Activated B cell treated with CpG ODN at 0.5 μM for 24 hours (primary cell): ENCODE measurements around the gene CNTNAP2. TPM values are rescaled to one million over a fixed set of nuclear protein-coding genes. Genes with fewer than 3 reads are reported as not detected.

ENCODE experiments used
- ATAC-seq: fragments of 200-7000 bp; cut with Tn5 transposase; one replicate; pipeline ENCODE4 v1.10.0; 2021; ENCODE audit warnings: low read depth, mild to moderate bottlenecking, moderate library complexity
- CTCF ChIA-PET: fragments of 350-600 bp; sonication (Branson Sonifier 250); formaldehyde crosslinking; loops from one replicate; lab custom pipeline; 2021; ENCODE audit warnings: antibody characterized with exemption; lab: Charles Lee
- POLR2A ChIA-PET: fragments of 350-600 bp; sonication (Branson Sonifier 250); formaldehyde crosslinking; loops from one replicate; lab custom pipeline; 2021; ENCODE audit warnings: antibody characterized with exemption; lab: Charles Lee
- DNase-seq: peaks from one replicate; pipeline ENCODE4 v3.0.0; 2022
- H3K27ac Mint-ChIP-seq: one replicate; pipeline ENCODE4 v1.8.0; 2020; ENCODE audit warnings: mixed read lengths
- H3K27me3 Mint-ChIP-seq: one replicate; pipeline ENCODE4 v1.8.0; 2021; ENCODE audit warnings: mixed read lengths
- H3K36me3 Mint-ChIP-seq: one replicate; pipeline ENCODE4 v1.8.0; 2021; ENCODE audit warnings: low read depth, mixed read lengths
- H3K4me1 Mint-ChIP-seq: one replicate; pipeline ENCODE4 v1.8.0; 2021; ENCODE audit warnings: mixed read lengths
- H3K4me3 Mint-ChIP-seq: one replicate; pipeline ENCODE4 v1.8.0; 2020; ENCODE audit warnings: mild to moderate bottlenecking, mixed read lengths
- H3K9me3 Mint-ChIP-seq: one replicate; pipeline ENCODE4 v1.8.0; 2020; ENCODE audit warnings: mixed read lengths
- CTCF ChIP-seq: fragments of 200-600 bp; IDR thresholded peaks from one replicate; pipeline ENCODE4 v1.8.0; 2022; ENCODE audit warnings: antibody characterized with exemption, mild to moderate bottlenecking
- intact Hi-C: fragments of 100-400 bp; cut with micrococcal nuclease; formaldehyde crosslinking; loops from one replicate; pipeline ENCODE4 v1.15.1; 2024
- total RNA-seq: library from RNA; stranded (reverse); gene quantifications from 2 replicates; pipeline ENCODE4 v1.2.3, GENCODE V29; 2022

CNTNAP2 gene
- total RNA-seq, 1 donor from 2014 or later, result 0.84 TPM

GRCh38 chr7:148114804-148115203, 1998.2 kb downstream of the CNTNAP2 start:
- Mint-ChIP-seq H3K4me3 (no peak overlapping the region), H3K27me3 (no peaks in the 10 kb centered on the region), H3K9me3 (no peaks in the 10 kb centered on the region), H3K4me1 (no peaks in the 10 kb centered on the region), H3K36me3 (no peaks in the 10 kb centered on the region), H3K27ac (no peak overlapping the region)
- intact Hi-C loops, result no loop called here
- ChIA-PET POLR2A (no interaction called here), CTCF (no interaction called here)
- ATAC-seq, result no peak
- no peak for DNase-seq
- no peak for TF ChIP-seq CTCF

- TF ChIP-seq CTCF, result no peak
- ATAC-seq (no peak), DNase-seq (no peak)
- H3K4me3 Mint-ChIP-seq, result no peak overlapping the region
- no peak overlapping the region for H3K27ac Mint-ChIP-seq
- ChIA-PET CTCF (no interaction called here), POLR2A (no interaction called here)
- H3K4me1 Mint-ChIP-seq, result no peaks in the 10 kb centered on the region
- intact Hi-C loops, result no loop called here
- no peaks in the 10 kb centered on the region for H3K36me3 Mint-ChIP-seq
- no peaks in the 10 kb centered on the region for H3K27me3 Mint-ChIP-seq
- no peaks in the 10 kb centered on the region for H3K9me3 Mint-ChIP-seq
Measured at GRCh38 chr7:148115308-148115707, 1998.7 kb downstream of the CNTNAP2 start.

DNA sequence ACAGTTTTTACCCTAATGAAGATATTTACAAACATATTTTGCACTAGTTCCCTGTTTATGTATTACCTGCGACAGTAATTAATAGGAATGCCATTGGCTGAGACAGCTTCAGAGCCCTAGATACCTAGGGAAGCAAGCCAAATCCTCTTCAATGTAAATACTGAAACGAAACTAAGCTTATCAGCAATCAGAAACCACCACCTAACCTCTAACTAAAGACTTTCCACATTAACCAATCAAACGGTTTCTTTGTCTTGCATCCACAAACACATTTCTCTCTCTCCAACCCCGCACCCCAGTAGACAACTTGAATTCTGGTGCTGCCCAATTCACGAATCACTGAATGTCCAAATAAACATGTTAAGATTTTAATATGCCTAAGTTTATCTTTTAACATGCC, 1999.6 kb downstream of the CNTNAP2 start:
- Mint-ChIP-seq H3K4me1 (no peaks in the 10 kb centered on the region), H3K27ac (no peak overlapping the region), H3K27me3 (no peaks in the 10 kb centered on the region), H3K36me3 (no peaks in the 10 kb centered on the region), H3K9me3 (no peaks in the 10 kb centered on the region), H3K4me3 (no peak overlapping the region)
- TF ChIP-seq CTCF, result no peak
- intact Hi-C loops, result no loop called here
- ChIA-PET CTCF (no interaction called here), POLR2A (no interaction called here)
- ATAC-seq (no peak), DNase-seq (no peak)

DNA sequence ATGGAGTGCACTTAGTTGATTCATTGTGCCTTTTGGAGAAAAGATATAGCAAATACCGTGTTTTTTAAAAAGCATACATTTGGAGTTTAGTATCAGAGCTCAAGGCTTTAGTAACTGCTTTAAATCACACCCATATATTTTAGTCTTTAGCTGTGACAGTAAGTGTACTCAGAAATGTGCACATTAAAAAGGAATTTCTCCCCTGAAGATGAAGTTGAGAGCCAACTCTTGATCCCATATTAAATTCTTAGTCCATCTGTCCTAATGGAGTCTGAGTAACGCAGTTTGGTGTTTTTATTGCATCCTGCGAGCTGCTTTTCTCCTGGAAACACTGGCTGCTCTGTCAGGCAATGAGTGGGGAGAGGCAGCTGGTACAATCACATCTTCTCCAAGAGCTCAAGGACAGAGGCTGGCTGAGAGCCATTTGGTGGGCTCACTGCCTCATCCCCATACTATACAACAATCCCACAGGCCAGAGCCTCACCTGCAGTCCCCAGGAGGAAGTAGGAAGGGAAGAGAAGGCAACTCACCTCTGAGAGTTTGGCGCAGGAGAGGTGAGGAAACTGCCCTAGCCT, 2000.3 kb downstream of the CNTNAP2 start:
- no peak for ATAC-seq
- H3K36me3 Mint-ChIP-seq, result no peaks in the 10 kb centered on the region
- no peak for DNase-seq
- no peak overlapping the region for H3K27ac Mint-ChIP-seq
- no peaks in the 10 kb centered on the region for H3K9me3 Mint-ChIP-seq
- ChIA-PET POLR2A (no interaction called here), CTCF (no interaction called here)
- H3K27me3 Mint-ChIP-seq, result no peaks in the 10 kb centered on the region
- no peaks in the 10 kb centered on the region for H3K4me1 Mint-ChIP-seq
- intact Hi-C loops, result no loop called here
- TF ChIP-seq CTCF, result no peak
- no peak overlapping the region for H3K4me3 Mint-ChIP-seq

GRCh38 chr7:148118371-148118770, 2001.8 kb downstream of the CNTNAP2 start:
- Mint-ChIP-seq H3K27ac (no peak overlapping the region), H3K36me3 (no peaks in the 10 kb centered on the region), H3K9me3 (no peaks in the 10 kb centered on the region), H3K4me1 (no peaks in the 10 kb centered on the region), H3K4me3 (no peak overlapping the region), H3K27me3 (no peaks in the 10 kb centered on the region)
- DNase-seq (no peak), ATAC-seq (no peak)
- ChIA-PET POLR2A (no interaction called here), CTCF (no interaction called here)
- no peak for TF ChIP-seq CTCF
- intact Hi-C loops, result no loop called here
